Tibial nerve (tissue), 4 donors: ENCODE data around the gene FOSL2. TPM values are rescaled to one million over a fixed set of nuclear protein-coding genes. Genes with fewer than 3 reads are reported as not detected.

Experiments used
- DNase-seq, 2 donors: peaks; one replicate each; pipeline ENCODE4 v3.0.0-alpha.2; 2019; ENCODE audit warnings: low spot score in 2 of 2
- H3K27ac ChIP-seq, 4 donors: fragments of 200-600 bp; sonication (generic) in 3 of 4; one replicate each; pipeline ENCODE4 v1.5.1; 2017 to 2019; ENCODE audit warnings: mild to moderate bottlenecking in 1 of 4
- H3K27me3 ChIP-seq, 2 donors: fragments of 200-600 bp; sonication (generic) in 1 of 2; one replicate each; pipeline versions ENCODE4 v1.5.1 to v1.6.0; 2017 to 2019
- H3K36me3 ChIP-seq, 3 donors: fragments of 200-600 bp; sonication (generic); one replicate each; pipeline ENCODE4 v1.5.1; 2018 to 2019
- H3K4me1 ChIP-seq, 4 donors: fragments of 200-600 bp; sonication (generic) in 3 of 4; one replicate each; pipeline ENCODE4 v1.5.1; 2017 to 2019
- H3K4me3 ChIP-seq, 4 donors: fragments of 200-600 bp; sonication (generic) in 3 of 4; one replicate each; pipeline ENCODE4 v1.5.1; 2017 to 2019; ENCODE audit warnings: mild to moderate bottlenecking in 1 of 4, moderate library complexity in 1 of 4
- H3K9me3 ChIP-seq, 4 donors: fragments of 200-600 bp; sonication (generic) in 3 of 4; one replicate each; pipeline ENCODE4 v1.5.1; 2017 to 2019
- CTCF ChIP-seq, 5 experiments: fragments of 200-600 bp in 3 of 5; fragments of 450-650 bp in 2 of 5; sonication (generic) in 3 of 5; IDR thresholded peaks; one replicate each; pipeline ENCODE4 v1.5.1; 2016 to 2019; ENCODE audit warnings: antibody characterized with exemption in 5 of 5, mild to moderate bottlenecking in 3 of 5, moderate library complexity in 2 of 5
- EP300 ChIP-seq, 2 donors: sonication (generic); formaldehyde crosslinking; IDR thresholded peaks; one replicate each; pipeline ENCODE4 v1.6.1; 2017; ENCODE audit warnings: antibody characterized with exemption in 2 of 2, mild to moderate bottlenecking in 1 of 2
- POLR2A ChIP-seq, 2 donors: fragments of 450-650 bp; IDR thresholded peaks; one replicate each; pipeline ENCODE4 v1.6.1; 2017; ENCODE audit warnings: antibody characterized with exemption in 2 of 2, mild to moderate bottlenecking in 2 of 2, moderate library complexity in 2 of 2
- WGBS, 2 donors: methylation state at CpG; one replicate each; pipeline ENCODE4 v1.1.5; 2018; 5-methylcytosine and 5-hydroxymethylcytosine counted together
- total RNA-seq, 4 donors: library from RNA; depleted of rRNA; stranded (reverse); fragments of >200 nt; gene quantifications; one replicate each; pipeline ENCODE4 v1.1.0, GENCODE V29; 2016

FOSL2 gene
- total RNA-seq = 100 to 1,000 TPM; 141 to 207 (median 190) TPM

- peak within 1 kb of the TSS; percentile 71 to 99 (median 94) for H3K4me3 ChIP-seq
- WGBS, 2 donors = 1% methylated on average over 47 to 59 of the region's 93 CpGs
- H3K27ac ChIP-seq = peak within 1 kb of the TSS; percentile 99 to 100 (median 100)
These were observed at the start of gene FOSL2 for GRCh38 chr2:28392297-28393113. TSS of gene FOSL2 (plus strand) at chr2:28392858. CDS start at chr2:28393721, 863 bp downstream.

GRCh38 chr2:28343184-28343942, 49.3 kb upstream of the FOSL2 start:
- H3K27me3 ChIP-seq = no peaks in the 10 kb centered on the region
- no peak for TF ChIP-seq EP300 (IDR thresholded peaks at IDR 0.05)
- no peak for TF ChIP-seq POLR2A (IDR thresholded peaks at IDR 0.05)
- no peak for TF ChIP-seq CTCF (IDR thresholded peaks at IDR 0.05)
- no peak for DNase-seq
- peaks cover 4 to 67% (median 25%) of the 10 kb centered on the region in 4 donors for H3K4me1 ChIP-seq
- no peaks in the 10 kb centered on the region for H3K9me3 ChIP-seq
- WGBS, 2 donors = 68 to 70% methylated on average over 5 of the region's 5 CpGs
- peak overlapping the region; percentile 29 to 82 (median 56) for H3K27ac ChIP-seq
- H3K4me3 ChIP-seq = no peak overlapping the region
- no peaks in the 10 kb centered on the region for H3K36me3 ChIP-seq

More at GRCh38 chr2:28392297-28393113, at the start of gene FOSL2:
- Histone ChIP-seq H3K9me3 (no peaks in the 10 kb centered on the region), H3K36me3 (no peaks in the 10 kb centered on the region), H3K27me3 (no peaks in the 10 kb centered on the region), H3K4me1 (peaks cover 0 to 17% (median 15%) of the 10 kb centered on the region in 4 donors)
- peak; percentile 98 to 99 for TF ChIP-seq POLR2A (IDR thresholded peaks at IDR 0.05)
- peak in 3 of 5 experiments; percentile 6 to 48 (median 29) for TF ChIP-seq CTCF (IDR thresholded peaks at IDR 0.05)
- TF ChIP-seq EP300 (IDR thresholded peaks at IDR 0.05) = peak; percentile 70 to 100
- peak; percentile 93 to 98 for DNase-seq

GRCh38 chr2:28343971-28344715, 48.5 kb upstream of the FOSL2 start:
- no peak for DNase-seq
- Histone ChIP-seq H3K36me3 (no peaks in the 10 kb centered on the region), H3K9me3 (no peaks in the 10 kb centered on the region), H3K27ac (peak overlapping the region in 2 of 4 donors; percentile 63 to 82), H3K4me3 (no peak overlapping the region), H3K27me3 (no peaks in the 10 kb centered on the region), H3K4me1 (peaks cover 4 to 59% (median 18%) of the 10 kb centered on the region in 4 donors)
- WGBS, 2 donors = 78 to 83% methylated on average over 20 of the region's 20 CpGs
- TF ChIP-seq POLR2A (IDR thresholded peaks at IDR 0.05) (no peak), CTCF (IDR thresholded peaks at IDR 0.05) (no peak), EP300 (IDR thresholded peaks at IDR 0.05) (no peak)

- no peak for TF ChIP-seq EP300 (IDR thresholded peaks at IDR 0.05)
- no peak for TF ChIP-seq POLR2A (IDR thresholded peaks at IDR 0.05)
- no peak for TF ChIP-seq CTCF (IDR thresholded peaks at IDR 0.05)
- Histone ChIP-seq H3K4me1 (peaks cover 4 to 52% (median 17%) of the 10 kb centered on the region in 4 donors), H3K9me3 (no peaks in the 10 kb centered on the region)
These were observed 47.8 kb upstream of the FOSL2 start for GRCh38 chr2:28344756-28345373.

More at GRCh38 chr2:28344756-28345373, 47.8 kb upstream of the FOSL2 start:
- no peak overlapping the region for H3K4me3 ChIP-seq
- no peak for DNase-seq
- no peak overlapping the region for H3K27ac ChIP-seq
- H3K36me3 ChIP-seq = no peaks in the 10 kb centered on the region
- H3K27me3 ChIP-seq = no peaks in the 10 kb centered on the region
- 89 to 93% methylated on average over 21 to 29 of the region's 30 CpGs for WGBS, 2 donors
